ENCODE measurements around the gene KIAA0825.
"Not testable (repeated sequence)": the region's sequence is repeated elsewhere in the genome, so short reads cannot be mapped to it uniquely, and the experiment has no call there.

KIAA0825 gene

GRCh38 chr5:94130077-94130476 lies 488.3 kb downstream of the KIAA0825 start:
- no peaks in the 10 kb centered on the region for H3K27me3 ChIP-seq (ENCODE audit: control insufficient read depth, insufficient read depth, low read length)
- H3K9me3 ChIP-seq (ENCODE audit: control insufficient read depth, insufficient read depth, low read length), result no peaks in the 10 kb centered on the region
- H3K4me1 ChIP-seq (ENCODE audit: control insufficient read depth, insufficient read depth, low read length), result no peaks in the 10 kb centered on the region
- no peak overlapping the region for H3K9ac ChIP-seq (ENCODE audit: low read depth, low read length)
- no peaks in the 10 kb centered on the region for H3K36me3 ChIP-seq (ENCODE audit: control insufficient read depth, insufficient read depth, low read length)
- no peak overlapping the region for H3K4me3 ChIP-seq (ENCODE audit: low read depth, low read length)

- Histone ChIP-seq H3K4me3 (ENCODE audit: low read depth, low read length) (no peak overlapping the region), H3K4me1 (ENCODE audit: control insufficient read depth, insufficient read depth, low read length) (no peaks in the 10 kb centered on the region), H3K27me3 (ENCODE audit: control insufficient read depth, insufficient read depth, low read length) (no peaks in the 10 kb centered on the region), H3K9me3 (ENCODE audit: control insufficient read depth, insufficient read depth, low read length) (no peaks in the 10 kb centered on the region), H3K9ac (ENCODE audit: low read depth, low read length) (no peak overlapping the region), H3K36me3 (ENCODE audit: control insufficient read depth, insufficient read depth, low read length) (no peaks in the 10 kb centered on the region)
Measured at GRCh38 chr5:94125107-94125506, 493.3 kb downstream of the KIAA0825 start.

GRCh38 chr5:94116317-94116716 lies 502.1 kb downstream of the KIAA0825 start:
- not testable (repeated sequence) for H3K9ac ChIP-seq (ENCODE audit: low read depth, low read length); H3K27me3 ChIP-seq (ENCODE audit: control insufficient read depth, insufficient read depth, low read length); H3K4me1 ChIP-seq (ENCODE audit: control insufficient read depth, insufficient read depth, low read length); H3K36me3 ChIP-seq (ENCODE audit: control insufficient read depth, insufficient read depth, low read length); H3K9me3 ChIP-seq (ENCODE audit: control insufficient read depth, insufficient read depth, low read length); H3K4me3 ChIP-seq (ENCODE audit: low read depth, low read length)

- Histone ChIP-seq H3K9me3 (ENCODE audit: control insufficient read depth, insufficient read depth, low read length) (peaks cover 9% of the 10 kb centered on the region), H3K9ac (ENCODE audit: low read depth, low read length) (no peak overlapping the region), H3K36me3 (ENCODE audit: control insufficient read depth, insufficient read depth, low read length) (no peaks in the 10 kb centered on the region), H3K4me3 (ENCODE audit: low read depth, low read length) (no peak overlapping the region), H3K4me1 (ENCODE audit: control insufficient read depth, insufficient read depth, low read length) (no peaks in the 10 kb centered on the region), H3K27me3 (ENCODE audit: control insufficient read depth, insufficient read depth, low read length) (no peaks in the 10 kb centered on the region)
Measured at GRCh38 chr5:94113087-94113486, 505.3 kb downstream of the KIAA0825 start.

GRCh38 chr5:94111209-94112004 lies 507.0 kb downstream of the KIAA0825 start:
- Histone ChIP-seq H3K36me3 (ENCODE audit: control insufficient read depth, insufficient read depth, low read length) (no peaks in the 10 kb centered on the region), H3K9me3 (ENCODE audit: control insufficient read depth, insufficient read depth, low read length) (no peaks in the 10 kb centered on the region), H3K4me1 (ENCODE audit: control insufficient read depth, insufficient read depth, low read length) (no peaks in the 10 kb centered on the region), H3K9ac (ENCODE audit: low read depth, low read length) (peak overlapping the region; percentile 76), H3K4me3 (ENCODE audit: low read depth, low read length) (peak overlapping the region; percentile 91), H3K27me3 (ENCODE audit: control insufficient read depth, insufficient read depth, low read length) (no peaks in the 10 kb centered on the region)

GRCh38 chr5:94103514-94104245 lies 514.7 kb downstream of the KIAA0825 start:
- Histone ChIP-seq H3K4me3 (ENCODE audit: low read depth, low read length) (no peak overlapping the region), H3K9me3 (ENCODE audit: control insufficient read depth, insufficient read depth, low read length) (no peaks in the 10 kb centered on the region), H3K36me3 (ENCODE audit: control insufficient read depth, insufficient read depth, low read length) (no peaks in the 10 kb centered on the region), H3K4me1 (ENCODE audit: control insufficient read depth, insufficient read depth, low read length) (no peaks in the 10 kb centered on the region), H3K9ac (ENCODE audit: low read depth, low read length) (no peak overlapping the region), H3K27me3 (ENCODE audit: control insufficient read depth, insufficient read depth, low read length) (no peaks in the 10 kb centered on the region)

All from iPS-15b (cell line).